Coronary artery (tissue), 2 donors: Measurements from ENCODE around the gene FAM13A.

Experiments
- DNase-seq: peaks from one replicate; pipeline ENCODE4 v3.0.0-alpha.2; 2017; ENCODE audit warnings: low spot score
- H3K27ac ChIP-seq, 2 donors: fragments of 200-600 bp; sonication (generic); one replicate each; pipeline ENCODE4 v1.5.1; 2016 to 2019
- H3K4me3 ChIP-seq: fragments of 200-600 bp; sonication (generic); 2 replicates; pipeline ENCODE4 v1.5.1; 2016; ENCODE audit warnings: mild to moderate bottlenecking, moderate library complexity
- TF ChIP-seq, protein P1 (sequence below): fragments of 200-600 bp; sonication (generic); IDR thresholded peaks from one replicate; pipeline ENCODE4 v1.5.1; 2019; ENCODE audit warnings: antibody characterized with exemption

The FAM13A gene

DNA sequence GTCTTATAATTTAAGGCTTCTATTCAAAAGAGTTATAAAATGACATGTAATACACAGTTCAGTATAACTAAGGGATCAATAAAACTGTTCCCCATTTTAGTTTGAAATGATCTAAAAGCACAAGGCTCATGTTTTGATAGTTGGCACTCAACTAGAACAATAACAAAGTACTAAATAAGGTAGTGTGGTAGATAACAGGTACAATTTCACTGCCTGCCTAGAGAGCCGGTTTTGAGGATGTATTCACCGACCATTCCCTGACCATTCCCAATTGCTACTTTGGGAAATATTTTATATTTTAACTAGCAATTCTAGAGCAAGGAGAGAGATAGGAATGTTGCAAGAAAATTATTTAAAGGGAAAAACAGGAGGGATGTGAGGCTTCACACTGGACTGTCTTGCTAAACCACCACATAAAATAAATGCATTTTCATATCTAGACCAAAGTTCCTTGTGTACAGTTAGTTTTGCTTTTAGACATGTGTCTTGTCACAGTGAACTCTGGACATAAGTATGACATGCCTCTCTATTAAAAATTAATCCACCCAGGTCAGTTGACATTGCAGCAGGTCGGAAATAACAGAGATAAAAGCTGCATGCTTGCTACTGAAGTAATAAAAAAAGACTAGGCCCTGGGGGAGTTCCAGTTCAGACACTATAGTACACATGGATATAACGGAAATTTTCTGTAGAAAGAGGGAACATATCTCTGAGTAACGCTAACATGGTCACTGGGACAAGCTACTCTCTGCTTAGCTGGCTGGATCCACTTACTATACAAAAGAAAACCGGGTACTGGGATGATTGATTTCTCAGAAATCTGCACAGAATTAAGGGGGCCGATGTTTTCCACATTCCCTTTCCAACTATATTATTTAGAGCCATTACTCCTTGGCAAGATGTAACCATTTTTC lies 303.1 kb downstream of the FAM13A start:
- no peak for DNase-seq
- H3K27ac ChIP-seq = no peak overlapping the region
- TF ChIP-seq, protein P1, sequence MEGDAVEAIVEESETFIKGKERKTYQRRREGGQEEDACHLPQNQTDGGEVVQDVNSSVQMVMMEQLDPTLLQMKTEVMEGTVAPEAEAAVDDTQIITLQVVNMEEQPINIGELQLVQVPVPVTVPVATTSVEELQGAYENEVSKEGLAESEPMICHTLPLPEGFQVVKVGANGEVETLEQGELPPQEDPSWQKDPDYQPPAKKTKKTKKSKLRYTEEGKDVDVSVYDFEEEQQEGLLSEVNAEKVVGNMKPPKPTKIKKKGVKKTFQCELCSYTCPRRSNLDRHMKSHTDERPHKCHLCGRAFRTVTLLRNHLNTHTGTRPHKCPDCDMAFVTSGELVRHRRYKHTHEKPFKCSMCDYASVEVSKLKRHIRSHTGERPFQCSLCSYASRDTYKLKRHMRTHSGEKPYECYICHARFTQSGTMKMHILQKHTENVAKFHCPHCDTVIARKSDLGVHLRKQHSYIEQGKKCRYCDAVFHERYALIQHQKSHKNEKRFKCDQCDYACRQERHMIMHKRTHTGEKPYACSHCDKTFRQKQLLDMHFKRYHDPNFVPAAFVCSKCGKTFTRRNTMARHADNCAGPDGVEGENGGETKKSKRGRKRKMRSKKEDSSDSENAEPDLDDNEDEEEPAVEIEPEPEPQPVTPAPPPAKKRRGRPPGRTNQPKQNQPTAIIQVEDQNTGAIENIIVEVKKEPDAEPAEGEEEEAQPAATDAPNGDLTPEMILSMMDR = no peak
- no peak overlapping the region for H3K4me3 ChIP-seq

DNA sequence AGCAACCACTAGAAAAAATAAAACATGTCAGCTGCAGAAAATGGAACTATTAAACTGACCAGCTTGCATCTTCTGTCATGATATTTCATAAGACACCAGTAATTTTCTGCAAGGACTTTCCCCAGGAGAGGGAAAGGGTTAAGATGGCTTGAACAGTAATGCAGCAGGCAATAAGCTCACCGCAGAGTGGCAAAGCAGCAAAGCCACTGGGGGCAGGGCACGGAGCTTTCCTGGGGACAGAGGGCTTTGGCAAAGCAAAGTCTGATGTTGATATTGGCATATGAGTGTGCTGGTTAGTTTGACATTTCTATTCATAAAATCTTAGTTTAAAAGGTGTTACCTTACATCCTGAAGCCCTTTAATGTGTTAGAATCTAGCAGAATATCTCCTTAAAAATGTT lies 304.2 kb downstream of the FAM13A start:
- H3K4me3 ChIP-seq = no peak overlapping the region
- DNase-seq = no peak
- TF ChIP-seq, protein P1 = no peak
- H3K27ac ChIP-seq = no peak overlapping the region

DNA sequence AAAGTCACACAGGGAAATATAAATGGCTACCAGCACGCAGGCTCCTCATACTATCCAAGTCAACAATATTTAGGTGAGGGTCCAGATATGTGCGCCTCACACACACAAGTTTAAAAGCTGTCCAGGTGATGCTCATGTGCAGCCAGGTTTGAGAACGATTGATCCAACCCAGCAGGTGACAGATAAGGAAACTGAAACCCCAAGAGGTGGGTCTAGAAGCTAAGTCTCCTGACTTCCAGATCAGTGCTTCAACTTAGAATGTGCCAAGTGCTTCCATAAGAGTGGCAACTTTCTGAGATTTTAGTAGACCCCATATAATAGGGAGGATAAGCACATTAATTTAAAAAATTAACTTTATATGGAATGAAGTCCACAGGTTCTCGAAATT lies 304.9 kb downstream of the FAM13A start:
- H3K27ac ChIP-seq = no peak overlapping the region
- TF ChIP-seq, protein P1 = no peak
- DNase-seq = no peak
- H3K4me3 ChIP-seq = no peak overlapping the region

DNA sequence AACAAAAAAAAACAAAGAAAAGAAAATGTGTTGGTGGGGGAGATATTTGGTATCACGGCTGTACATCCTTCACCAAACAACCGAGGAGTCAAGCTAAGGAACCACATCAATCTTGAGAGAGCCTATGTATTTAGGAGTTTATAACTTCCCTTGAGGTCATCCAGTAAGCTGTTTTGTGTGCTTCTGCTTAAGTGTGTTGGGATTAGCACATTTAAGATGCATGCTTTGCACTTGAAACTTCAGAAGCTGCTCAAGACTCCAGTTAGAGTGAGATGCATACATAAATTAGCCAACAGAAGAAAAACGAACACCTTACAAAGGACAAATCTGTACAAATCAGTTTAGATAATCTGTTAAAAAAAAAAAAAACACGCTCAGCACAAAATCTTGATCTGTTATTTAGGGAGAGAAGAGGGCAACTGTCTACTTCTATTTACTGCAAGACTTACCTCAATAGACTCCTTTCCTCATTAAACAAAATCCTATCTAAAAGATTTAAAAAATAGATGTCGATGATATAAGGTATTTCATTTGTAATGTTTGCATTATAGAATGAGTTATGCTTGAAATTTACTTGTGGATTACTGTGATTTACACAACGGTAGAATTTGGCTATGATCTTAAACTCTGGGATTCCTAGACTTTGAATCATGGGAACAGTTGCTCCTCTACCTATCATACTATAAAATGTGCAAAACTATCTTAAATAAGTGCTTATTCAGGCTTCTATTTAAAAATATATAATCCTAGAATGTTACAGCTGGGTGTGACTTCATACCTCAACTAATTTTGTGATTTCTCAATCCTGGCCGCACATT lies 305.5 kb downstream of the FAM13A start:
- no peak overlapping the region for H3K4me3 ChIP-seq
- DNase-seq = no peak
- TF ChIP-seq, protein P1 = no peak
- no peak overlapping the region for H3K27ac ChIP-seq

DNA sequence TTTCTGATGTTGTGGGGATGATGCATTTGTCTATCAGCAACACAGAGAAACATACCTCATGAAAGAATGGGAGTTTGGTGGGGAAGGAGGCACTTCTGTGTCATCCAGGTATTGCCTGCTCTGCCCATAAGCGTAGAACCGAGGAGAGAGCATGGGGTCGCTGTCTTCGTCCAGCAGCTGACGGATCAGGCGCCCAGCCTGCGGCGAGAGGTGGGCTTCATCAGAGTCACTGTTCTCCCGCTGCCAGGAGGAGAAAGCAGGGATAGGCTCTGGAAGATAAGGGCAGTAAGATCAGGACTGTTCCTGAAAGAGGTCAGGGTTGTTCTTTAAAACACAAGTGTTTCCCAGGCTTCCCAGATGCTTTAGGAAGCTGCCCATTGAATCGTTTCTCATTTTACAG lies 306.6 kb downstream of the FAM13A start:
- no peak for DNase-seq
- TF ChIP-seq, protein P1 = no peak
- no peak overlapping the region for H3K27ac ChIP-seq
- no peak overlapping the region for H3K4me3 ChIP-seq

DNA sequence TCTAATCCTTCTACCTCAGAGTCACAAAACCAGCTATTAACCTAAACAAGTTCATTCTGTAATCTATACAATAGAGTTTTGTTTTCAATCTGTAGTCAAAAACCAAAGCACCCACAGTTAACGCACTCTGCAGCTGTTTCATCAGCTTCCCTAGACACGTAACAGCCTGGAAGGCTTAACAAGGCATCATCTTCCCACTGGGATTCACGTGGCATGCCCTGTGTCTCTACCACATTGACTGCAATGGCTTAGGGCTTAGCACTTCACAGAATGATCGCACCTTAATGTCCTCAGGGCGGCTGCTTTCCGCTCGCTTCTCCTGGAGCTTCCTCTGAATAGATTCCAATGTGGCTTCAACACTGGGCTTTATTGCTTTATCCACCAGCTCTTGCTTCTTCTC lies 309.6 kb downstream of the FAM13A start:
- no peak for DNase-seq
- H3K27ac ChIP-seq = no peak overlapping the region

More for the DNA sequence above, 309.6 kb downstream of the FAM13A start:
- TF ChIP-seq, protein P1 = no peak
- no peak overlapping the region for H3K4me3 ChIP-seq
